HCT116 (cell line): Measurements from ENCODE around the gene RAI1.

Experiments used
- EZH2 ChIP-seq: fragments of 200-600 bp; sonication (generic); IDR thresholded peaks from 2 replicates; pipeline ENCODE4 v1.6.1; 2017; ENCODE audit warnings: antibody characterized with exemption, mixed run types
- FOSL1 ChIP-seq: IDR thresholded peaks from 2 replicates; pipeline ENCODE4 v1.6.1; 2012; ENCODE audit warnings: low read depth
- POLR2A ChIP-seq: IDR thresholded peaks from 2 replicates; pipeline ENCODE4 v1.7.0; 2011; ENCODE audit warnings: borderline replicate concordance; ENCODE audit not compliant: insufficient read depth, insufficient read length; ENCODE audit errors: extremely low read depth
- SRF ChIP-seq: IDR thresholded peaks from 2 replicates; pipeline ENCODE4 v1.6.1; 2012; ENCODE audit warnings: low read depth
- TCF7L2 ChIP-seq: IDR thresholded peaks from 2 replicates; pipeline ENCODE4 v1.7.0; 2011; ENCODE audit warnings: borderline replicate concordance, inconsistent platforms; ENCODE audit not compliant: insufficient read depth, insufficient read length; ENCODE audit errors: extremely low read depth
- YY1 ChIP-seq: IDR thresholded peaks from 2 replicates; pipeline ENCODE4 v1.6.1; 2011; ENCODE audit warnings: low read length, low read depth, moderate library complexity, mild to moderate bottlenecking; ENCODE audit not compliant: insufficient replicate concordance; ENCODE audit errors: extremely low read depth
- ZFX ChIP-seq: fragments of 450-650 bp; IDR thresholded peaks from 2 replicates; pipeline ENCODE4 v1.6.1; 2017
- TF ChIP-seq, protein P1 (sequence below): IDR thresholded peaks from 2 replicates; pipeline ENCODE4 v1.6.1; 2012; ENCODE audit warnings: low read depth
- TF ChIP-seq, protein P2 (sequence below), 3 experiments: fragments of 200-600 bp in 1 of 3; sonication (generic) in 1 of 3; IDR thresholded peaks in 2 of 3; conservative IDR thresholded peaks in 1 of 3; 2 replicates each; pipeline ENCODE4 v1.5.1; 2012 to 2017; ENCODE audit warnings: low read depth in 2 of 3, low read length in 2 of 3, antibody characterized with exemption in 1 of 3, borderline replicate concordance in 1 of 3, control low read depth in 1 of 3, mild to moderate bottlenecking in 1 of 3, mixed read lengths in 1 of 3, mixed run types in 1 of 3, moderate library complexity in 1 of 3; ENCODE audit not compliant: insufficient read depth in 1 of 3
- TF ChIP-seq, protein P3 (sequence below): IDR thresholded peaks from 2 replicates; pipeline ENCODE4 v1.6.1; 2012
- TF ChIP-seq, protein P4 (sequence below): IDR thresholded peaks from 2 replicates; pipeline ENCODE4 v1.6.1; 2012

DNA sequence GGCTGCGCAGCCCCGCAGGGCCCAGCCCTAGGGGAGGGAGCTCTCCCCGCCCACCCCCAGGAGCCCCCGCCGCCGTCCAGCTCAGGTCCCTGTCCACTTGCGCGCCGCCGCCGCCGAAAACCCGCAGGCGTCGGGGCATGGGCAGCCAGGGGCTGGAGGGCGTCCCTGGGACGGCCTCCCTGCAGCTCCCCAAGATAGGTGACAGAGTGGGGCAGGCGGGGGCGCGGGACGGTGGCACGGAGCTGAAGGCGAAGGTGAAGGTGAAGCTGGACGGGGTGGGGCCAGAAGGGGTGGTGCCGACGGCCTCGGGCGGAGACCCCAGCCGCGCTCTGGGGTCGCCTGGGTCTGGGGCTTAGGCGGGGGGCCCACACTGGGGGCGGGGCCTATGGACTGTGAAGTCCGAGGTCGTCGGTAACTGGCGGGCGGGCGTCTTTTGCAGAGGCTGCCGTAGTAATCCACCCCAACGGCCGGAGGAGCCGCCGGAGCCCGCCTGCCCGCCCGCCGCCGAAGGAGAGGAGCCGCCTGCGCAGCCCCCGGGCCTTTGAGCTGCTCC, 128.3 kb downstream of the RAI1 start:
- TF ChIP-seq, protein P1, sequence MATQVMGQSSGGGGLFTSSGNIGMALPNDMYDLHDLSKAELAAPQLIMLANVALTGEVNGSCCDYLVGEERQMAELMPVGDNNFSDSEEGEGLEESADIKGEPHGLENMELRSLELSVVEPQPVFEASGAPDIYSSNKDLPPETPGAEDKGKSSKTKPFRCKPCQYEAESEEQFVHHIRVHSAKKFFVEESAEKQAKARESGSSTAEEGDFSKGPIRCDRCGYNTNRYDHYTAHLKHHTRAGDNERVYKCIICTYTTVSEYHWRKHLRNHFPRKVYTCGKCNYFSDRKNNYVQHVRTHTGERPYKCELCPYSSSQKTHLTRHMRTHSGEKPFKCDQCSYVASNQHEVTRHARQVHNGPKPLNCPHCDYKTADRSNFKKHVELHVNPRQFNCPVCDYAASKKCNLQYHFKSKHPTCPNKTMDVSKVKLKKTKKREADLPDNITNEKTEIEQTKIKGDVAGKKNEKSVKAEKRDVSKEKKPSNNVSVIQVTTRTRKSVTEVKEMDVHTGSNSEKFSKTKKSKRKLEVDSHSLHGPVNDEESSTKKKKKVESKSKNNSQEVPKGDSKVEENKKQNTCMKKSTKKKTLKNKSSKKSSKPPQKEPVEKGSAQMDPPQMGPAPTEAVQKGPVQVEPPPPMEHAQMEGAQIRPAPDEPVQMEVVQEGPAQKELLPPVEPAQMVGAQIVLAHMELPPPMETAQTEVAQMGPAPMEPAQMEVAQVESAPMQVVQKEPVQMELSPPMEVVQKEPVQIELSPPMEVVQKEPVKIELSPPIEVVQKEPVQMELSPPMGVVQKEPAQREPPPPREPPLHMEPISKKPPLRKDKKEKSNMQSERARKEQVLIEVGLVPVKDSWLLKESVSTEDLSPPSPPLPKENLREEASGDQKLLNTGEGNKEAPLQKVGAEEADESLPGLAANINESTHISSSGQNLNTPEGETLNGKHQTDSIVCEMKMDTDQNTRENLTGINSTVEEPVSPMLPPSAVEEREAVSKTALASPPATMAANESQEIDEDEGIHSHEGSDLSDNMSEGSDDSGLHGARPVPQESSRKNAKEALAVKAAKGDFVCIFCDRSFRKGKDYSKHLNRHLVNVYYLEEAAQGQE, result no peak
- TF ChIP-seq, protein P2, sequence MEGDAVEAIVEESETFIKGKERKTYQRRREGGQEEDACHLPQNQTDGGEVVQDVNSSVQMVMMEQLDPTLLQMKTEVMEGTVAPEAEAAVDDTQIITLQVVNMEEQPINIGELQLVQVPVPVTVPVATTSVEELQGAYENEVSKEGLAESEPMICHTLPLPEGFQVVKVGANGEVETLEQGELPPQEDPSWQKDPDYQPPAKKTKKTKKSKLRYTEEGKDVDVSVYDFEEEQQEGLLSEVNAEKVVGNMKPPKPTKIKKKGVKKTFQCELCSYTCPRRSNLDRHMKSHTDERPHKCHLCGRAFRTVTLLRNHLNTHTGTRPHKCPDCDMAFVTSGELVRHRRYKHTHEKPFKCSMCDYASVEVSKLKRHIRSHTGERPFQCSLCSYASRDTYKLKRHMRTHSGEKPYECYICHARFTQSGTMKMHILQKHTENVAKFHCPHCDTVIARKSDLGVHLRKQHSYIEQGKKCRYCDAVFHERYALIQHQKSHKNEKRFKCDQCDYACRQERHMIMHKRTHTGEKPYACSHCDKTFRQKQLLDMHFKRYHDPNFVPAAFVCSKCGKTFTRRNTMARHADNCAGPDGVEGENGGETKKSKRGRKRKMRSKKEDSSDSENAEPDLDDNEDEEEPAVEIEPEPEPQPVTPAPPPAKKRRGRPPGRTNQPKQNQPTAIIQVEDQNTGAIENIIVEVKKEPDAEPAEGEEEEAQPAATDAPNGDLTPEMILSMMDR (IDR thresholded peaks at IDR 0.05 in 2 of 3, conservative IDR thresholded peaks at IDR 0.05 in 1 of 3; ENCODE audit: borderline replicate concordance in 1 of 3, insufficient read depth in 1 of 3, low read depth in 2 of 3, low read length in 2 of 3), result no peak
- TF ChIP-seq, protein P3, sequence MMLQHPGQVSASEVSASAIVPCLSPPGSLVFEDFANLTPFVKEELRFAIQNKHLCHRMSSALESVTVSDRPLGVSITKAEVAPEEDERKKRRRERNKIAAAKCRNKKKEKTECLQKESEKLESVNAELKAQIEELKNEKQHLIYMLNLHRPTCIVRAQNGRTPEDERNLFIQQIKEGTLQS, result no peak
- TF ChIP-seq POLR2A (no peak), TCF7L2 (no peak), YY1 (no peak), SRF (no peak), FOSL1 (no peak), ZFX (no peak), EZH2 (no peak)
- TF ChIP-seq, protein P4, sequence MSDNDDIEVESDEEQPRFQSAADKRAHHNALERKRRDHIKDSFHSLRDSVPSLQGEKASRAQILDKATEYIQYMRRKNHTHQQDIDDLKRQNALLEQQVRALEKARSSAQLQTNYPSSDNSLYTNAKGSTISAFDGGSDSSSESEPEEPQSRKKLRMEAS, result no peak
